Coronary artery (tissue), 2 donors: Measurements from ENCODE around the gene GPR146.

Source experiments
- DNase-seq: peaks from one replicate; pipeline ENCODE4 v3.0.0-alpha.2; 2017; ENCODE audit warnings: low spot score
- H3K27ac ChIP-seq, 2 donors: fragments of 200-600 bp; sonication (generic); one replicate each; pipeline ENCODE4 v1.5.1; 2016 to 2019
- H3K4me3 ChIP-seq: fragments of 200-600 bp; sonication (generic); 2 replicates; pipeline ENCODE4 v1.5.1; 2016; ENCODE audit warnings: mild to moderate bottlenecking, moderate library complexity
- CTCF ChIP-seq: fragments of 200-600 bp; sonication (generic); IDR thresholded peaks from one replicate; pipeline ENCODE4 v1.5.1; 2019; ENCODE audit warnings: antibody characterized with exemption

Gene GPR146

GRCh38 chr7:1019789-1020610, 24.3 kb upstream of the GPR146 start:
- no peak for TF ChIP-seq CTCF
- no peak overlapping the region for H3K4me3 ChIP-seq
- DNase-seq = no peak
- no peak overlapping the region for H3K27ac ChIP-seq

GRCh38 chr7:1020849-1021251, 23.5 kb upstream of the GPR146 start:
- no peak for DNase-seq
- H3K27ac ChIP-seq = no peak overlapping the region
- H3K4me3 ChIP-seq = no peak overlapping the region
- TF ChIP-seq CTCF = no peak

GRCh38 chr7:1021366-1021765, 23.0 kb upstream of the GPR146 start:
- TF ChIP-seq CTCF = no peak
- Histone ChIP-seq H3K27ac (no peak overlapping the region), H3K4me3 (no peak overlapping the region)
- DNase-seq = no peak

- TF ChIP-seq CTCF = no peak
- no peak for DNase-seq
- no peak overlapping the region for H3K27ac ChIP-seq
- no peak overlapping the region for H3K4me3 ChIP-seq
These were observed 22.4 kb upstream of the GPR146 start for GRCh38 chr7:1021931-1022330.

GRCh38 chr7:1022356-1022755, 22.0 kb upstream of the GPR146 start:
- TF ChIP-seq CTCF = no peak
- H3K27ac ChIP-seq = no peak overlapping the region
- no peak overlapping the region for H3K4me3 ChIP-seq
- DNase-seq = no peak

- no peak overlapping the region for H3K27ac ChIP-seq
- no peak for DNase-seq
- H3K4me3 ChIP-seq = no peak overlapping the region
- no peak for TF ChIP-seq CTCF
These were observed 21.4 kb upstream of the GPR146 start for GRCh38 chr7:1022801-1023465.
